GM12878 (cell line): ENCODE data around the gene FJX1. TPM values are rescaled to one million over a fixed set of nuclear protein-coding genes. Genes with fewer than 3 reads are reported as not detected.

Experiments
- ATAC-seq: fragments of 200-7000 bp; cut with Tn5 transposase; 3 replicates; pipeline ENCODE4 v1.9.1; 2020; ENCODE audit warnings: mild to moderate bottlenecking, moderate library complexity
- BruUV-seq: library from RNA; stranded (reverse); fragments of 400-500 nt; replicated peaks from 2 replicates; lab custom pipeline; 2021; lab: Mats Ljungman, UMichigan
- CTCF ChIA-PET: fragments of 300-600 bp; sonication (Branson Sonifier 250); formaldehyde crosslinking; extraction: SDS; loops from one replicate; lab custom pipeline; 2021; ENCODE audit warnings: inconsistent platforms; lab: Yijun Ruan, JAX
- POLR2A ChIA-PET: fragments of 350-600 bp; formaldehyde crosslinking; extraction: SDS; loops from one replicate; lab custom pipeline; 2021; ENCODE audit warnings: inconsistent platforms; lab: Charles Lee
- RAD21 ChIA-PET: fragments of 300-600 bp; sonication (Branson Sonifier 250); formaldehyde crosslinking; loops from one replicate; lab custom pipeline; 2023; ENCODE audit warnings: antibody characterized with exemption; ENCODE audit not compliant: unreplicated experiment; lab: Charles Lee
- SMC1A ChIA-PET: fragments of 300-600 bp; sonication (Branson Sonifier 250); formaldehyde crosslinking; loops from one replicate; lab custom pipeline; 2023; ENCODE audit not compliant: unreplicated experiment, uncharacterized antibody; lab: Charles Lee
- DNase-seq: peaks from one replicate; pipeline ENCODE4 v3.0.0-alpha.2; 2011; ENCODE audit warnings: low read depth, low spot score
- FAIRE-seq: peaks from 3 replicates; lab custom pipeline; 2011; peaks lifted over from hg19 to GRCh38; lab: Jason Lieb, UNC
- H2AFZ ChIP-seq: 2 replicates; pipeline ENCODE4 v1.6.0; 2011; ENCODE audit warnings: low read depth, low read length, control low read depth; ENCODE audit not compliant: control insufficient read depth
- H3K27ac ChIP-seq: 2 replicates; pipeline ENCODE4 v1.5.1; 2011; ENCODE audit warnings: control low read depth; ENCODE audit not compliant: control insufficient read depth, insufficient read depth
- H3K27me3 ChIP-seq, 2 experiments: replicated peaks in 1 of 2; 2 replicates each; pipeline versions ENCODE4 v1.6.0 to v1.6.1; 2011; ENCODE audit warnings: low read length in 1 of 2; ENCODE audit not compliant: control insufficient read depth in 2 of 2, insufficient read depth in 2 of 2
- H3K36me3 ChIP-seq, 2 experiments: 2 replicates each; pipeline ENCODE4 v1.5.1; 2011; ENCODE audit warnings: low read length in 1 of 2; ENCODE audit not compliant: control insufficient read depth in 2 of 2, insufficient read depth in 2 of 2
- H3K4me1 ChIP-seq: 2 replicates; pipeline ENCODE4 v1.6.1; 2011; ENCODE audit warnings: mild to moderate bottlenecking, low read length, moderate library complexity, mixed read lengths; ENCODE audit not compliant: control insufficient read depth, insufficient read depth
- H3K4me2 ChIP-seq: 2 replicates; pipeline ENCODE4 v1.6.0; 2011; ENCODE audit warnings: control low read depth; ENCODE audit not compliant: control insufficient read depth, insufficient read depth
- H3K4me3 ChIP-seq: fragments of 200-600 bp; sonication (generic); 2 replicates; pipeline ENCODE4 v1.5.1; 2016
- H3K79me2 ChIP-seq: 2 replicates; pipeline ENCODE4 v1.6.0; 2011; ENCODE audit warnings: low read length; ENCODE audit not compliant: control insufficient read depth, insufficient read depth
- H3K9ac ChIP-seq: 2 replicates; pipeline ENCODE4 v1.8.0; 2011; ENCODE audit warnings: low read length, control low read depth, mixed read lengths; ENCODE audit not compliant: control insufficient read depth, insufficient read depth
- H3K9me3 ChIP-seq: replicated peaks from 3 replicates; pipeline ENCODE4 v1.5.1; 2011; ENCODE audit warnings: mild to moderate bottlenecking, low read length; ENCODE audit not compliant: control insufficient read depth, insufficient read depth
- H4K20me1 ChIP-seq: 2 replicates; pipeline ENCODE4 v1.6.0; 2011; ENCODE audit not compliant: control insufficient read depth, insufficient read depth
- BHLHE40 ChIP-seq, 2 experiments: fragments of 450-650 bp in 1 of 2; IDR thresholded peaks; 2 replicates each; pipeline ENCODE4 v1.6.1; 2011 to 2017; ENCODE audit warnings: low read depth in 2 of 2, borderline replicate concordance in 1 of 2, improper control_type of control experiment in 1 of 2, low read length in 1 of 2, mild to moderate bottlenecking in 1 of 2
- KLF5 ChIP-seq: fragments of 450-650 bp; IDR thresholded peaks from 2 replicates; pipeline ENCODE4 v1.6.1; 2014; ENCODE audit warnings: mild to moderate bottlenecking; ENCODE audit not compliant: partially characterized antibody
- MXI1 ChIP-seq: fragments of 150-350 bp; IDR thresholded peaks from 2 replicates; pipeline ENCODE4 v1.6.1; 2011; ENCODE audit warnings: low read depth, mild to moderate bottlenecking, inconsistent platforms, low read length, improper control_type of control experiment
- MYB ChIP-seq: fragments of 150-350 bp; IDR thresholded peaks from 2 replicates; pipeline ENCODE4 v1.6.1; 2014; ENCODE audit warnings: mild to moderate bottlenecking, low read depth, low read length, borderline replicate concordance
- TAF1 ChIP-seq: IDR thresholded peaks from 2 replicates; pipeline ENCODE4 v1.6.1; 2011; ENCODE audit warnings: mild to moderate bottlenecking, low read depth, low read length, borderline replicate concordance
- WGBS: methylation state at CpG from one replicate; pipeline ENCODE4 v1.1.6; 2016; ENCODE audit warnings: low lambda C conversion rate; ENCODE audit not compliant: insufficient replicate concordance, insufficient coverage; ENCODE audit errors: missing lambda C conversion rate; 5-methylcytosine and 5-hydroxymethylcytosine counted together
- in situ Hi-C: fragments of 300-500 bp; cut with MboI; formaldehyde crosslinking; loops from 9 replicates; pipeline ENCODE4 v1.14.3; 2018; ENCODE audit warnings: mixed read lengths
- intact Hi-C: fragments of 100-400 bp; cut with micrococcal nuclease; formaldehyde crosslinking; loops from one replicate; pipeline ENCODE4 v1.14.2; 2022; ENCODE audit not compliant: unreplicated experiment
- polyA plus RNA-seq, 11 experiments: library from polyadenylated mRNA; depleted of rRNA in 4 of 11; unstranded in 6 of 11; stranded (reverse) in 5 of 11; fragments of >200 nt; fragmentation: Nextera tagmentation in 4 of 11; fragmentation: Illumina TruSeq in 1 of 11; extraction: Ambion mirVana in 4 of 11; extraction: Trizol in 1 of 11; gene quantifications; 1 replicate in 1 of 11; 2 replicates in 10 of 11; pipeline versions ENCODE4 v1.2.1 to v1.2.3, GENCODE V29; 2011 to 2016; ENCODE audit warnings: inconsistent platforms in 2 of 11, missing spikeins in 2 of 11, low read depth in 1 of 11
- total RNA-seq, 4 experiments: library from RNA; depleted of rRNA in 3 of 4; stranded (reverse); fragments of >200 nt in 3 of 4; fragmentation: Illumina TruSeq in 1 of 4; extraction: Trizol in 1 of 4; gene quantifications; 2 replicates each; pipeline versions ENCODE4 v1.2.1 to v1.2.3, GENCODE V29; 2013 to 2021
- TF ChIP-seq, protein P1 (sequence below): fragments of 450-650 bp; IDR thresholded peaks from 2 replicates; pipeline ENCODE4 v1.6.1; 2017; ENCODE audit warnings: mild to moderate bottlenecking, moderate library complexity

The FJX1 gene
- total and polyA plus RNA-seq, 10 of the 15 experiments (the other 5 are each of a cell fraction or from before 2014, with no cell fraction given), result 1.7 to 26.1 (median 10.0) TPM

DNA sequence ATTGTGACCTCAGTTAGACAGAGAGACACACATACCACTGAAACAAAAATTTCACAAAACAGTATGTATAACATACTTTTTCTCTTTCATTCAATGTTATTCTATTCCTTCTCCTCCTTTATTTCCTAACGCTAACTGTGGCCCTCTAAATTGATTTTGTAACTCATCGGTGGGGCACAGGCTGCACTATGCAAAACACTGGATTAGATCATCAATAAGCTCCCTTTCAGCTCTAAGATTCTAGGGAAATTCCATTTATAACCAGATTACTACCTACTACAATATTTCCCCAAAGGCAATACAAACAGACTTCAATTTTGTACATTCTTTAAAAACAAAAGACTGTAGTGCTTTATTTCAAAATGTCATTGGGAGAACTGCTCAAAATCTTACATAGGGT lies 6.1 kb downstream of the FJX1 start:
- Histone ChIP-seq H3K27me3 (no peaks in the 10 kb centered on the region; a peak in 1 of 4 replicates), H4K20me1 (no peaks in the 10 kb centered on the region), H3K27ac (no peak overlapping the region), H3K4me3 (no peak overlapping the region), H3K4me1 (peaks cover 4% of the 10 kb centered on the region; the same call in 1 of the 2 replicates), H3K9ac (no peak overlapping the region), H3K79me2 (peaks cover 5% of the 10 kb centered on the region; the same call in 1 of the 2 replicates), H3K9me3 (no peaks in the 10 kb centered on the region), H3K36me3 (no peaks in the 10 kb centered on the region), H2AFZ (no peak overlapping the region), H3K4me2 (no peak overlapping the region)
- TF ChIP-seq, protein P1, sequence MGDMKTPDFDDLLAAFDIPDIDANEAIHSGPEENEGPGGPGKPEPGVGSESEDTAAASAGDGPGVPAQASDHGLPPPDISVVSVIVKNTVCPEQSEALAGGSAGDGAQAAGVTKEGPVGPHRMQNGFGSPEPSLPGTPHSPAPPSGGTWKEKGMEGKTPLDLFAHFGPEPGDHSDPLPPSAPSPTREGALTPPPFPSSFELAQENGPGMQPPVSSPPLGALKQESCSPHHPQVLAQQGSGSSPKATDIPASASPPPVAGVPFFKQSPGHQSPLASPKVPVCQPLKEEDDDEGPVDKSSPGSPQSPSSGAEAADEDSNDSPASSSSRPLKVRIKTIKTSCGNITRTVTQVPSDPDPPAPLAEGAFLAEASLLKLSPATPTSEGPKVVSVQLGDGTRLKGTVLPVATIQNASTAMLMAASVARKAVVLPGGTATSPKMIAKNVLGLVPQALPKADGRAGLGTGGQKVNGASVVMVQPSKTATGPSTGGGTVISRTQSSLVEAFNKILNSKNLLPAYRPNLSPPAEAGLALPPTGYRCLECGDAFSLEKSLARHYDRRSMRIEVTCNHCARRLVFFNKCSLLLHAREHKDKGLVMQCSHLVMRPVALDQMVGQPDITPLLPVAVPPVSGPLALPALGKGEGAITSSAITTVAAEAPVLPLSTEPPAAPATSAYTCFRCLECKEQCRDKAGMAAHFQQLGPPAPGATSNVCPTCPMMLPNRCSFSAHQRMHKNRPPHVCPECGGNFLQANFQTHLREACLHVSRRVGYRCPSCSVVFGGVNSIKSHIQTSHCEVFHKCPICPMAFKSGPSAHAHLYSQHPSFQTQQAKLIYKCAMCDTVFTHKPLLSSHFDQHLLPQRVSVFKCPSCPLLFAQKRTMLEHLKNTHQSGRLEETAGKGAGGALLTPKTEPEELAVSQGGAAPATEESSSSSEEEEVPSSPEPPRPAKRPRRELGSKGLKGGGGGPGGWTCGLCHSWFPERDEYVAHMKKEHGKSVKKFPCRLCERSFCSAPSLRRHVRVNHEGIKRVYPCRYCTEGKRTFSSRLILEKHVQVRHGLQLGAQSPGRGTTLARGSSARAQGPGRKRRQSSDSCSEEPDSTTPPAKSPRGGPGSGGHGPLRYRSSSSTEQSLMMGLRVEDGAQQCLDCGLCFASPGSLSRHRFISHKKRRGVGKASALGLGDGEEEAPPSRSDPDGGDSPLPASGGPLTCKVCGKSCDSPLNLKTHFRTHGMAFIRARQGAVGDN, result no peak
- TF ChIP-seq MYB, result no peak
- TF ChIP-seq BHLHE40 (IDR thresholded peaks at IDR 0.05; ENCODE audit: borderline replicate concordance in 1 of 2, low read depth in 2 of 2, low read length in 1 of 2), result no peak
- TF ChIP-seq MXI1, result no peak
- no peak for TF ChIP-seq TAF1
- TF ChIP-seq KLF5, result no peak
- no TSS peak for BruUV-seq
- in situ Hi-C loops, result loop anchor here (5.0 kb wide), 1 partner anchor 198 kb away; no protein-coding TSS in a partner anchor
- ATAC-seq, result no peak
- DNase-seq, result no peak
- 26% methylated on average over 2 of the region's 2 CpGs for WGBS
- ChIA-PET POLR2A (no interaction called here), CTCF (interaction anchor here (0.6 to 1.4 kb wide), 7 partner anchors 8 to 634 kb away, joined by 3 to 5 read pairs (median 3); no protein-coding TSS in a partner anchor), SMC1A (interaction anchor here (1.5 to 2.2 kb wide), 3 partner anchors 13 to 197 kb away, joined by 5 to 7 read pairs (median 7); no protein-coding TSS in a partner anchor), RAD21 (interaction anchor here (1.0 kb wide), 1 partner anchor 198 kb away, joined by 4 read pairs; no protein-coding TSS in a partner anchor)
- intact Hi-C loops, result no loop called here
- FAIRE-seq, result no peak
